Osteocyte (in vitro differentiated cells): ENCODE data around the gene NOS1AP. TPM values are rescaled to one million over a fixed set of nuclear protein-coding genes. Genes with fewer than 3 reads are reported as not detected.

Experiments used
- DNase-seq: peaks from one replicate; pipeline ENCODE4 v3.0.0; 2021; ENCODE audit warnings: mixed read lengths; ENCODE audit not compliant: unreplicated experiment; ENCODE audit errors: extremely low spot score
- H3K27ac Mint-ChIP-seq: one replicate; pipeline ENCODE4 v1.8.0; 2021; ENCODE audit warnings: mild to moderate bottlenecking, mixed read lengths; ENCODE audit not compliant: unreplicated experiment
- H3K27me3 Mint-ChIP-seq: one replicate; pipeline ENCODE4 v1.8.0; 2021; ENCODE audit warnings: mixed read lengths; ENCODE audit not compliant: unreplicated experiment
- H3K36me3 Mint-ChIP-seq: one replicate; pipeline ENCODE4 v1.8.0; 2021; ENCODE audit warnings: mixed read lengths; ENCODE audit not compliant: unreplicated experiment
- H3K4me1 Mint-ChIP-seq: one replicate; pipeline ENCODE4 v1.8.0; 2021; ENCODE audit warnings: mixed read lengths; ENCODE audit not compliant: unreplicated experiment
- H3K4me3 Mint-ChIP-seq: one replicate; pipeline ENCODE4 v1.8.0; 2021; ENCODE audit warnings: mild to moderate bottlenecking, moderate library complexity, mixed read lengths; ENCODE audit not compliant: unreplicated experiment
- H3K9me3 Mint-ChIP-seq: one replicate; pipeline ENCODE4 v1.8.0; 2021; ENCODE audit warnings: mixed read lengths; ENCODE audit not compliant: unreplicated experiment
- CTCF ChIP-seq: fragments of 200-600 bp; sonication (generic); IDR thresholded peaks from 2 replicates; pipeline ENCODE4 v1.5.0; 2021; ENCODE audit warnings: antibody characterized with exemption, mild to moderate bottlenecking, moderate library complexity
- total RNA-seq: library from RNA; stranded (reverse); gene quantifications from 2 replicates; pipeline ENCODE4 v1.2.1, GENCODE V29; 2021

NOS1AP gene
- total RNA-seq, 1 donor from 2014 or later: 2.5 TPM

- Mint-ChIP-seq H3K27ac (no peak overlapping the region), H3K9me3 (no peaks in the 10 kb centered on the region), H3K27me3 (no peaks in the 10 kb centered on the region), H3K4me1 (no peaks in the 10 kb centered on the region), H3K4me3 (no peak overlapping the region), H3K36me3 (no peaks in the 10 kb centered on the region)
- no peak for DNase-seq
- no peak for TF ChIP-seq CTCF
Measured at GRCh38 chr1:162360874-162361260, 291.4 kb downstream of the NOS1AP start.

- H3K27ac Mint-ChIP-seq: no peak overlapping the region
Measured at GRCh38 chr1:162361349-162361748, 291.9 kb downstream of the NOS1AP start.

GRCh38 chr1:162363823-162364222 lies 294.3 kb downstream of the NOS1AP start:
- Mint-ChIP-seq H3K27me3 (no peaks in the 10 kb centered on the region), H3K27ac (no peak overlapping the region), H3K4me1 (no peaks in the 10 kb centered on the region), H3K9me3 (no peaks in the 10 kb centered on the region), H3K36me3 (peaks cover 3% of the 10 kb centered on the region), H3K4me3 (no peak overlapping the region)
- DNase-seq: no peak
- TF ChIP-seq CTCF: no peak

More at GRCh38 chr1:162361349-162361748, 291.9 kb downstream of the NOS1AP start:
- Mint-ChIP-seq H3K36me3 (no peaks in the 10 kb centered on the region), H3K4me3 (no peak overlapping the region), H3K27me3 (no peaks in the 10 kb centered on the region), H3K4me1 (no peaks in the 10 kb centered on the region), H3K9me3 (no peaks in the 10 kb centered on the region)
- TF ChIP-seq CTCF: no peak
- DNase-seq: no peak

- no peak for DNase-seq
Measured at GRCh38 chr1:162364498-162364897, 295.0 kb downstream of the NOS1AP start.

More at GRCh38 chr1:162364498-162364897, 295.0 kb downstream of the NOS1AP start:
- H3K9me3 Mint-ChIP-seq: no peaks in the 10 kb centered on the region
- no peak overlapping the region for H3K4me3 Mint-ChIP-seq
- no peaks in the 10 kb centered on the region for H3K4me1 Mint-ChIP-seq
- TF ChIP-seq CTCF: no peak
- H3K27ac Mint-ChIP-seq: no peak overlapping the region
- H3K36me3 Mint-ChIP-seq: peaks cover 3% of the 10 kb centered on the region
- H3K27me3 Mint-ChIP-seq: no peaks in the 10 kb centered on the region
